Lower lobe of right lung (tissue), 2 donors: Measurements from ENCODE around the gene ENPP5. TPM values are rescaled to one million over a fixed set of nuclear protein-coding genes. Genes with fewer than 3 reads are reported as not detected.

ENCODE experiments used
- ATAC-seq, 2 donors: fragments of 200-7000 bp; cut with Tn5 transposase; one replicate each; pipeline ENCODE4 v1.9.1; 2020 to 2022; ENCODE audit warnings: mild to moderate bottlenecking in 2 of 2, moderate library complexity in 2 of 2
- DNase-seq: peaks from one replicate; pipeline ENCODE4 v3.0.0-alpha.2; 2020
- H3K27ac ChIP-seq: fragments of 200-600 bp; one replicate; pipeline ENCODE4 v1.8.0; 2022
- H3K27me3 ChIP-seq: fragments of 200-600 bp; one replicate; pipeline ENCODE4 v1.8.0; 2022; ENCODE audit warnings: low read depth
- H3K36me3 ChIP-seq: fragments of 200-600 bp; one replicate; pipeline ENCODE4 v1.8.0; 2022; ENCODE audit warnings: mild to moderate bottlenecking
- H3K4me1 ChIP-seq: fragments of 200-600 bp; one replicate; pipeline ENCODE4 v1.8.0; 2022
- H3K4me3 ChIP-seq: fragments of 200-600 bp; one replicate; pipeline ENCODE4 v1.8.0; 2022; ENCODE audit warnings: mild to moderate bottlenecking
- H3K9me3 ChIP-seq: fragments of 200-600 bp; one replicate; pipeline ENCODE4 v1.8.0; 2022
- intact Hi-C: fragments of 100-400 bp; cut with DNase I; formaldehyde crosslinking; loops from one replicate; pipeline ENCODE4 v1.11.0; 2022
- total RNA-seq: library from RNA; stranded (reverse); fragmentation: NEBNext Ultra II Directional; extraction: Animal tissue kit (Norgen Biotek cat#: 25700); gene quantifications from one replicate; pipeline ENCODE4 v1.2.1, GENCODE V29; 2021
- TF ChIP-seq, protein P1 (sequence below): fragments of 200-600 bp; IDR thresholded peaks from one replicate; pipeline ENCODE4 v1.8.0; 2022; ENCODE audit warnings: antibody characterized with exemption, mild to moderate bottlenecking
- donor health status: DM: no; HTN: yes; CAD: no; lungs with severe emphysema.

The ENPP5 gene
- total RNA-seq, 1 donor from 2014 or later = 11.4 TPM

DNA sequence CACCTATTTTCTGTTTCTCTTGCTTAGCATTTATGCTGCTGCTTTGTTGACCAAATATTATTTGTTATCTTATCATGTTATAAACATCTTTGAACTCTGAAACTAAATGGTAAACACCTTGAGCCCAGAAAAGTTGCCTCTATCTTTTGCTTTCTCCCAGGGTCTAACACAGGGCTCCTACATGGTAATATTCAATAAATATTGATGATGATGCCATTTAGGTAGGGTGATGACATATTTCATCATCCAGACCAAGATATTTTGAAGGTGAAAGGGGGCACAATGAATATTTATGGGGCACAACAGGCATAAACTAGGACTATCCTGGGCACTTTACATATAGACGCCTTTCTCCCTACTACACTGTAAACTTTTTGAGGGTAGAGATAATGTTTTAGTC, 52.6 kb downstream of the ENPP5 start:
- H3K36me3 ChIP-seq = no peaks in the 10 kb centered on the region
- TF ChIP-seq, protein P1, sequence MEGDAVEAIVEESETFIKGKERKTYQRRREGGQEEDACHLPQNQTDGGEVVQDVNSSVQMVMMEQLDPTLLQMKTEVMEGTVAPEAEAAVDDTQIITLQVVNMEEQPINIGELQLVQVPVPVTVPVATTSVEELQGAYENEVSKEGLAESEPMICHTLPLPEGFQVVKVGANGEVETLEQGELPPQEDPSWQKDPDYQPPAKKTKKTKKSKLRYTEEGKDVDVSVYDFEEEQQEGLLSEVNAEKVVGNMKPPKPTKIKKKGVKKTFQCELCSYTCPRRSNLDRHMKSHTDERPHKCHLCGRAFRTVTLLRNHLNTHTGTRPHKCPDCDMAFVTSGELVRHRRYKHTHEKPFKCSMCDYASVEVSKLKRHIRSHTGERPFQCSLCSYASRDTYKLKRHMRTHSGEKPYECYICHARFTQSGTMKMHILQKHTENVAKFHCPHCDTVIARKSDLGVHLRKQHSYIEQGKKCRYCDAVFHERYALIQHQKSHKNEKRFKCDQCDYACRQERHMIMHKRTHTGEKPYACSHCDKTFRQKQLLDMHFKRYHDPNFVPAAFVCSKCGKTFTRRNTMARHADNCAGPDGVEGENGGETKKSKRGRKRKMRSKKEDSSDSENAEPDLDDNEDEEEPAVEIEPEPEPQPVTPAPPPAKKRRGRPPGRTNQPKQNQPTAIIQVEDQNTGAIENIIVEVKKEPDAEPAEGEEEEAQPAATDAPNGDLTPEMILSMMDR = no peak
- H3K27me3 ChIP-seq = no peaks in the 10 kb centered on the region
- intact Hi-C loops = no loop called here
- H3K4me3 ChIP-seq = no peak overlapping the region
- H3K27ac ChIP-seq = no peak overlapping the region
- DNase-seq = no peak
- no peaks in the 10 kb centered on the region for H3K9me3 ChIP-seq
- no peaks in the 10 kb centered on the region for H3K4me1 ChIP-seq
- ATAC-seq = no peak

DNA sequence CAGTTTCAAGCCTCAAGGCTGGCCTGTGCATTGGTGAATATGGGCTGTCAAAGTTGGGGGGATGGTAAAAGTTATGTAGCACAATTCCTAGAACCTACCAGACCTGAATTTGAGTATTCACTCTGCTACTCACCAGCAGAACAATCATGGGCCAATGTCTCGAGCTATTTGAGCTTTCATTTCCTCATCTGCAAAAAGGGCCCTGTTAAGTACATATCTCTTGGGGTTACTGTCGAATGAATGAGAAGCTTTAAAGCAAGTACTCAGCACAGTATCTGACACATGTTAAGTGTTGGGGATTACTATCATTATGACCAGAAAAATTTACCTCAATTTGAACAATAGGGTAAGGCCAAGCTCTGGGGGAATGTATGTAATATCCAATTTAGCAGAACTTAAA, 54.5 kb downstream of the ENPP5 start:
- DNase-seq (no peak), ATAC-seq (no peak)
- no peaks in the 10 kb centered on the region for H3K9me3 ChIP-seq
- H3K4me3 ChIP-seq = no peak overlapping the region
- H3K36me3 ChIP-seq = no peaks in the 10 kb centered on the region
- intact Hi-C loops = no loop called here
- no peaks in the 10 kb centered on the region for H3K27me3 ChIP-seq
- no peak overlapping the region for H3K27ac ChIP-seq
- H3K4me1 ChIP-seq = no peaks in the 10 kb centered on the region
- TF ChIP-seq, protein P1 = no peak

DNA sequence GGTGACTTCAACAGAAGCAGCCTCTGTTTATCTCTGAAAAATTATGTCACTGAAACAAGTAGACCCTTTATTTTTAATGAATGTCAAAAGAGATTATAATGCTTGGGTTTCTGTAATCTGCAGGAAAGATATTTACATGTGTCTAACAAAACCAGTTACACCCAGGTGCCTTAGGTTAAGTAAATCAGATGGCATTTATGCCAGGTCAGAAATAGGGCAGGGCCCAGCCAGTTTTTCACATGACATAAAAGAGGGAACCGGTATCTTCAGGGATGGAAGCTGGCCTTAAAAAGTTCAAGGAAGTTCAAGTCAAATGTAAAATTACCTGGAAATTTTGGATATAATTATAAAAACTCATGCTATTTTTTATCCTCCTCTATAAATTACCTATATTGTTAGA, 55.1 kb downstream of the ENPP5 start:
- ATAC-seq (no peak), DNase-seq (no peak)
- intact Hi-C loops = no loop called here
- H3K4me3 ChIP-seq = no peak overlapping the region
- no peaks in the 10 kb centered on the region for H3K4me1 ChIP-seq
- H3K27me3 ChIP-seq = no peaks in the 10 kb centered on the region
- no peak overlapping the region for H3K27ac ChIP-seq
- no peaks in the 10 kb centered on the region for H3K36me3 ChIP-seq
- no peaks in the 10 kb centered on the region for H3K9me3 ChIP-seq
- TF ChIP-seq, protein P1 = no peak

DNA sequence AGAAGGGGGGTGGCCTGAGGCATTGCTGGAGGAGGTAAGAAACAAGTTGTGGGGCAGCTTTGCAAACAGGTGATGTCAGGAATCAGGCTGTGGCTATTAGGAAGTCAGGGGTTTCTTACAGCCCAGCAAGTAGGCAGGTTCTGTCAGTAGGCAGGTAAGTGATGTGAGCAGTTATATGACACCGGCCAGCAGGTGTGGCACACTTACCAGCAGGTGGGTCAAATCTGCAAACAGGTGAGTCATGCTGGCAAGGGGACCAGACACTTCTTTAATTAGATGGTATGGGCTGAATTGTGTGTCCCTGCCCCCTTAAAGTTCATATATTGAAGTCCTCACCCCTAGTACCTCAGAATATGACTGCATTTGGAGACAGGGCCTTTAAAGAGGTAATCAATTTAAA, 57.4 kb downstream of the ENPP5 start:
- Histone ChIP-seq H3K4me3 (no peak overlapping the region), H3K4me1 (no peaks in the 10 kb centered on the region), H3K27ac (no peak overlapping the region), H3K9me3 (no peaks in the 10 kb centered on the region), H3K27me3 (no peaks in the 10 kb centered on the region), H3K36me3 (no peaks in the 10 kb centered on the region)
- peak in 1 of 2 donors; percentile 71 for ATAC-seq
- no peak for DNase-seq
- intact Hi-C loops = no loop called here
- TF ChIP-seq, protein P1 = no peak

Other genes with a start within 250 kb of the ENPP5 start
- 134 TPM for gene CLIC5, start 155.1 kb downstream of the ENPP5 start, total RNA-seq
- gene ENPP4, start 41.0 kb downstream of the ENPP5 start, total RNA-seq = 33.2 TPM